ENCODE measurements around the gene NOL4L.

DNA sequence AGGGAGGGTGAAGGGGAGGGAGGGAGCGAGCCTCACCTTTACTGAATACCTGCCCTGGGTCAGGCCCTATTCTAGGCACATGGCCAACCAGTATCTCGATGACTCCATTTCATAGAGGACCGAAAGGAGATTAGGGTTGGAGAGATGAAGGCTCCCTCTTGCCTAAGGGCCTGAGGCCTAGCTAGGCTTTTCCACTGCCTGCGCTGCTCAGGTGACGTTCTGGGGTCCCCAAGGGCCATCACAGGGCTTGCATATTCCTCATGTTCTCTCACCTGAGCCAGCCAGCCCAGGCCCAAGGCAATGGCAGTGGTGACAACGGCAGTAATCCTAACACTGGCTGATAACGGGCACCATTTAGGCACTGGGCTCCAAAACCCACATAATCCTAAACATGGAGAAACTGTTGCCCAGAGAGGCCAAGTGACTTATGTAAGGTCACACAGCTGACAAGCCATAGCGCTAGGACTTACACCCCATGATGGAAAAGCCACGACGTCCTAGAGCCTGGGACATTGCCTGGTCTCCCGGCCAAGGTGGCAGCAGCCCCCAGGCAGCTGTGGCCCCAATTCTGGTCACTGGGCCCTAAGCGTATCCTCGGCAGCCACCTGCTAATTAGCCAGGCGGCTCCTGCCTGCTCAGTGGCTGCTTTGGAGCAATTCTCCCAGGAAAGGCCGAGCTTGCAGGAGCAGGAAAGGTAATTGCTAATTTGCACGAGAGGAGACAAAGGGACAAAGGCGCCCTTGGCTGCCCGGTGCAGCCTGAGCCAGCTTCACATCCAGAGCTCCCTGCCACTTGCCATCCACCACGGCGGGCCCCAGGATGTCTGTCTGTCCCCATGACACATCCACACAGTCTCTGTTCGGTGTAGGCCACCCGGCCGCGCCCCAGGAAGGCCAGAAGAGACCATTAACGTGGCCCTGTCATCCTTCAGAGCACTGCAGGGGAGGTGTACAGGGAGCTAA lies 21.5 kb downstream of the NOL4L start:
- TF ChIP-seq, protein P1, sequence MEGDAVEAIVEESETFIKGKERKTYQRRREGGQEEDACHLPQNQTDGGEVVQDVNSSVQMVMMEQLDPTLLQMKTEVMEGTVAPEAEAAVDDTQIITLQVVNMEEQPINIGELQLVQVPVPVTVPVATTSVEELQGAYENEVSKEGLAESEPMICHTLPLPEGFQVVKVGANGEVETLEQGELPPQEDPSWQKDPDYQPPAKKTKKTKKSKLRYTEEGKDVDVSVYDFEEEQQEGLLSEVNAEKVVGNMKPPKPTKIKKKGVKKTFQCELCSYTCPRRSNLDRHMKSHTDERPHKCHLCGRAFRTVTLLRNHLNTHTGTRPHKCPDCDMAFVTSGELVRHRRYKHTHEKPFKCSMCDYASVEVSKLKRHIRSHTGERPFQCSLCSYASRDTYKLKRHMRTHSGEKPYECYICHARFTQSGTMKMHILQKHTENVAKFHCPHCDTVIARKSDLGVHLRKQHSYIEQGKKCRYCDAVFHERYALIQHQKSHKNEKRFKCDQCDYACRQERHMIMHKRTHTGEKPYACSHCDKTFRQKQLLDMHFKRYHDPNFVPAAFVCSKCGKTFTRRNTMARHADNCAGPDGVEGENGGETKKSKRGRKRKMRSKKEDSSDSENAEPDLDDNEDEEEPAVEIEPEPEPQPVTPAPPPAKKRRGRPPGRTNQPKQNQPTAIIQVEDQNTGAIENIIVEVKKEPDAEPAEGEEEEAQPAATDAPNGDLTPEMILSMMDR (IDR thresholded peaks at IDR 0.05), result no peak
- no peak for TF ChIP-seq EP300 (IDR thresholded peaks at IDR 0.05)
